ENCODE data around the gene ZNF396.

GRCh38 chr18:35334821-35335220 lies 42.3 kb downstream of the ZNF396 start:
- TF ChIP-seq, protein P1, sequence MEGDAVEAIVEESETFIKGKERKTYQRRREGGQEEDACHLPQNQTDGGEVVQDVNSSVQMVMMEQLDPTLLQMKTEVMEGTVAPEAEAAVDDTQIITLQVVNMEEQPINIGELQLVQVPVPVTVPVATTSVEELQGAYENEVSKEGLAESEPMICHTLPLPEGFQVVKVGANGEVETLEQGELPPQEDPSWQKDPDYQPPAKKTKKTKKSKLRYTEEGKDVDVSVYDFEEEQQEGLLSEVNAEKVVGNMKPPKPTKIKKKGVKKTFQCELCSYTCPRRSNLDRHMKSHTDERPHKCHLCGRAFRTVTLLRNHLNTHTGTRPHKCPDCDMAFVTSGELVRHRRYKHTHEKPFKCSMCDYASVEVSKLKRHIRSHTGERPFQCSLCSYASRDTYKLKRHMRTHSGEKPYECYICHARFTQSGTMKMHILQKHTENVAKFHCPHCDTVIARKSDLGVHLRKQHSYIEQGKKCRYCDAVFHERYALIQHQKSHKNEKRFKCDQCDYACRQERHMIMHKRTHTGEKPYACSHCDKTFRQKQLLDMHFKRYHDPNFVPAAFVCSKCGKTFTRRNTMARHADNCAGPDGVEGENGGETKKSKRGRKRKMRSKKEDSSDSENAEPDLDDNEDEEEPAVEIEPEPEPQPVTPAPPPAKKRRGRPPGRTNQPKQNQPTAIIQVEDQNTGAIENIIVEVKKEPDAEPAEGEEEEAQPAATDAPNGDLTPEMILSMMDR (conservative IDR thresholded peaks at IDR 0.05; ENCODE audit: low read depth in 2 of 2) = no peak
- TF ChIP-seq, protein P2, sequence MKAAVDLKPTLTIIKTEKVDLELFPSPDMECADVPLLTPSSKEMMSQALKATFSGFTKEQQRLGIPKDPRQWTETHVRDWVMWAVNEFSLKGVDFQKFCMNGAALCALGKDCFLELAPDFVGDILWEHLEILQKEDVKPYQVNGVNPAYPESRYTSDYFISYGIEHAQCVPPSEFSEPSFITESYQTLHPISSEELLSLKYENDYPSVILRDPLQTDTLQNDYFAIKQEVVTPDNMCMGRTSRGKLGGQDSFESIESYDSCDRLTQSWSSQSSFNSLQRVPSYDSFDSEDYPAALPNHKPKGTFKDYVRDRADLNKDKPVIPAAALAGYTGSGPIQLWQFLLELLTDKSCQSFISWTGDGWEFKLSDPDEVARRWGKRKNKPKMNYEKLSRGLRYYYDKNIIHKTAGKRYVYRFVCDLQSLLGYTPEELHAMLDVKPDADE (IDR thresholded peaks at IDR 0.05) = no peak
- TF ChIP-seq EZH2 (IDR thresholded peaks at IDR 0.05; ENCODE audit: low read depth, unreplicated experiment) = no peak
- TF ChIP-seq EZH2phosphoT487 (IDR thresholded peaks at IDR 0.05; ENCODE audit: unreplicated experiment) = no peak
- TF ChIP-seq, protein P3, sequence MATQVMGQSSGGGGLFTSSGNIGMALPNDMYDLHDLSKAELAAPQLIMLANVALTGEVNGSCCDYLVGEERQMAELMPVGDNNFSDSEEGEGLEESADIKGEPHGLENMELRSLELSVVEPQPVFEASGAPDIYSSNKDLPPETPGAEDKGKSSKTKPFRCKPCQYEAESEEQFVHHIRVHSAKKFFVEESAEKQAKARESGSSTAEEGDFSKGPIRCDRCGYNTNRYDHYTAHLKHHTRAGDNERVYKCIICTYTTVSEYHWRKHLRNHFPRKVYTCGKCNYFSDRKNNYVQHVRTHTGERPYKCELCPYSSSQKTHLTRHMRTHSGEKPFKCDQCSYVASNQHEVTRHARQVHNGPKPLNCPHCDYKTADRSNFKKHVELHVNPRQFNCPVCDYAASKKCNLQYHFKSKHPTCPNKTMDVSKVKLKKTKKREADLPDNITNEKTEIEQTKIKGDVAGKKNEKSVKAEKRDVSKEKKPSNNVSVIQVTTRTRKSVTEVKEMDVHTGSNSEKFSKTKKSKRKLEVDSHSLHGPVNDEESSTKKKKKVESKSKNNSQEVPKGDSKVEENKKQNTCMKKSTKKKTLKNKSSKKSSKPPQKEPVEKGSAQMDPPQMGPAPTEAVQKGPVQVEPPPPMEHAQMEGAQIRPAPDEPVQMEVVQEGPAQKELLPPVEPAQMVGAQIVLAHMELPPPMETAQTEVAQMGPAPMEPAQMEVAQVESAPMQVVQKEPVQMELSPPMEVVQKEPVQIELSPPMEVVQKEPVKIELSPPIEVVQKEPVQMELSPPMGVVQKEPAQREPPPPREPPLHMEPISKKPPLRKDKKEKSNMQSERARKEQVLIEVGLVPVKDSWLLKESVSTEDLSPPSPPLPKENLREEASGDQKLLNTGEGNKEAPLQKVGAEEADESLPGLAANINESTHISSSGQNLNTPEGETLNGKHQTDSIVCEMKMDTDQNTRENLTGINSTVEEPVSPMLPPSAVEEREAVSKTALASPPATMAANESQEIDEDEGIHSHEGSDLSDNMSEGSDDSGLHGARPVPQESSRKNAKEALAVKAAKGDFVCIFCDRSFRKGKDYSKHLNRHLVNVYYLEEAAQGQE (IDR thresholded peaks at IDR 0.05; ENCODE audit: unreplicated experiment) = no peak
- no peak for TF ChIP-seq POLR2AphosphoS5 (IDR thresholded peaks at IDR 0.05; ENCODE audit: low read depth)
- no peak for TF ChIP-seq CREB1 (CRISPR knock-in tag; IDR thresholded peaks at IDR 0.05; ENCODE audit: low read depth)
- TF ChIP-seq JUNB (IDR thresholded peaks at IDR 0.05; ENCODE audit: unreplicated experiment) = no peak
- TF ChIP-seq STAT1 (IDR thresholded peaks at IDR 0.05; ENCODE audit: unreplicated experiment) = no peak
- no peak for TF ChIP-seq NANOG (IDR thresholded peaks at IDR 0.05; ENCODE audit: borderline replicate concordance)
- TF ChIP-seq ZNF462 (CRISPR knock-in tag; IDR thresholded peaks at IDR 0.05) = no peak
- TF ChIP-seq ZNF331 (CRISPR knock-in tag; IDR thresholded peaks at IDR 0.05; ENCODE audit: low read depth) = no peak
- TF ChIP-seq ZNF114 (CRISPR knock-in tag; IDR thresholded peaks at IDR 0.05) = no peak

All from GM23338 (cell line).